ENCODE data around the gene COASY.

DNA sequence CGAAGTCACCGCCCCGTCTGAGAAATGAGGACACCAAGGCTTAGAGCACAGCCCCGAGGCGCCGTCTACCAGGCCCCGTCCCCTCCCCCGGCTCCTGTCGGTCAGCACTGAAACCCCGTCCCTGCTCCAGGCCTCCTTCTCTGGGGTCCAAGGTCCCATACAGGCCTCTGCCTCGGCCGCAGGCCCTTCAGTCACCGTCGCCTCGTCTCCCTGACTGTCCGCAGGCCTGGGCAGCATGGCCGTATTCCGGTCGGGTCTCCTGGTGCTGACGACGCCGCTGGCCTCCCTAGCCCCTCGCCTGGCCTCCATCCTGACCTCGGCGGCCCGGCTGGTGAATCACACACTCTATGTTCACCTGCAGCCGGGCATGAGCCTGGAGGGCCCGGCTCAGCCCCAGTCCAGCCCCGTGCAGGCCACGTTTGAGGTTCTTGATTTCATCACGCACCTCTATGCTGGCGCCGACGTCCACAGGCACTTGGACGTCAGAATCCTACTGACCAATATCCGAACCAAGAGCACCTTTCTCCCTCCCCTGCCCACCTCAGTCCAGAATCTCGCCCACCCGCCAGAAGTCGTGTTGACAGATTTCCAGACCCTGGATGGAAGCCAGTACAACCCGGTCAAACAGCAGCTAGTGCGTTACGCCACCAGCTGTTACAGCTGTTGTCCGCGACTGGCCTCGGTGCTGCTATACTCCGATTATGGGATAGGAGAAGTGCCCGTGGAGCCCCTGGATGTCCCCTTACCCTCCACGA, 617 bp downstream of the COASY start:
- TF ChIP-seq, protein P1, sequence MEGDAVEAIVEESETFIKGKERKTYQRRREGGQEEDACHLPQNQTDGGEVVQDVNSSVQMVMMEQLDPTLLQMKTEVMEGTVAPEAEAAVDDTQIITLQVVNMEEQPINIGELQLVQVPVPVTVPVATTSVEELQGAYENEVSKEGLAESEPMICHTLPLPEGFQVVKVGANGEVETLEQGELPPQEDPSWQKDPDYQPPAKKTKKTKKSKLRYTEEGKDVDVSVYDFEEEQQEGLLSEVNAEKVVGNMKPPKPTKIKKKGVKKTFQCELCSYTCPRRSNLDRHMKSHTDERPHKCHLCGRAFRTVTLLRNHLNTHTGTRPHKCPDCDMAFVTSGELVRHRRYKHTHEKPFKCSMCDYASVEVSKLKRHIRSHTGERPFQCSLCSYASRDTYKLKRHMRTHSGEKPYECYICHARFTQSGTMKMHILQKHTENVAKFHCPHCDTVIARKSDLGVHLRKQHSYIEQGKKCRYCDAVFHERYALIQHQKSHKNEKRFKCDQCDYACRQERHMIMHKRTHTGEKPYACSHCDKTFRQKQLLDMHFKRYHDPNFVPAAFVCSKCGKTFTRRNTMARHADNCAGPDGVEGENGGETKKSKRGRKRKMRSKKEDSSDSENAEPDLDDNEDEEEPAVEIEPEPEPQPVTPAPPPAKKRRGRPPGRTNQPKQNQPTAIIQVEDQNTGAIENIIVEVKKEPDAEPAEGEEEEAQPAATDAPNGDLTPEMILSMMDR (IDR thresholded peaks at IDR 0.05): no peak
- TF ChIP-seq, protein P2, sequence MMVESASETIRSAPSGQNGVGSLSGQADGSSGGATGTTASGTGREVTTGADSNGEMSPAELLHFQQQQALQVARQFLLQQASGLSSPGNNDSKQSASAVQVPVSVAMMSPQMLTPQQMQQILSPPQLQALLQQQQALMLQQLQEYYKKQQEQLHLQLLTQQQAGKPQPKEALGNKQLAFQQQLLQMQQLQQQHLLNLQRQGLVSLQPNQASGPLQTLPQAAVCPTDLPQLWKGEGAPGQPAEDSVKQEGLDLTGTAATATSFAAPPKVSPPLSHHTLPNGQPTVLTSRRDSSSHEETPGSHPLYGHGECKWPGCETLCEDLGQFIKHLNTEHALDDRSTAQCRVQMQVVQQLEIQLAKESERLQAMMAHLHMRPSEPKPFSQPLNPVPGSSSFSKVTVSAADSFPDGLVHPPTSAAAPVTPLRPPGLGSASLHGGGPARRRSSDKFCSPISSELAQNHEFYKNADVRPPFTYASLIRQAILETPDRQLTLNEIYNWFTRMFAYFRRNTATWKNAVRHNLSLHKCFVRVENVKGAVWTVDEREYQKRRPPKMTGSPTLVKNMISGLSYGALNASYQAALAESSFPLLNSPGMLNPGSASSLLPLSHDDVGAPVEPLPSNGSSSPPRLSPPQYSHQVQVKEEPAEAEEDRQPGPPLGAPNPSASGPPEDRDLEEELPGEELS (CRISPR knock-in tag; IDR thresholded peaks at IDR 0.05): no peak
- TF ChIP-seq MLX (CRISPR knock-in tag; IDR thresholded peaks at IDR 0.05) (no peak), CREM (CRISPR knock-in tag; IDR thresholded peaks at IDR 0.05) (no peak), ELF4 (CRISPR knock-in tag; IDR thresholded peaks at IDR 0.05; ENCODE audit: low read depth) (no peak), MYBL2 (CRISPR knock-in tag; IDR thresholded peaks at IDR 0.05) (no peak), ZBTB43 (CRISPR knock-in tag; IDR thresholded peaks at IDR 0.05) (no peak), TEAD4 (CRISPR knock-in tag; IDR thresholded peaks at IDR 0.05) (no peak), ZNF121 (CRISPR knock-in tag; IDR thresholded peaks at IDR 0.05) (no peak), ETV6 (CRISPR knock-in tag; IDR thresholded peaks at IDR 0.05) (no peak), MAX (CRISPR knock-in tag; IDR thresholded peaks at IDR 0.05) (no peak), NFATC4 (CRISPR knock-in tag; IDR thresholded peaks at IDR 0.05) (no peak)
- TF ChIP-seq, protein P3, sequence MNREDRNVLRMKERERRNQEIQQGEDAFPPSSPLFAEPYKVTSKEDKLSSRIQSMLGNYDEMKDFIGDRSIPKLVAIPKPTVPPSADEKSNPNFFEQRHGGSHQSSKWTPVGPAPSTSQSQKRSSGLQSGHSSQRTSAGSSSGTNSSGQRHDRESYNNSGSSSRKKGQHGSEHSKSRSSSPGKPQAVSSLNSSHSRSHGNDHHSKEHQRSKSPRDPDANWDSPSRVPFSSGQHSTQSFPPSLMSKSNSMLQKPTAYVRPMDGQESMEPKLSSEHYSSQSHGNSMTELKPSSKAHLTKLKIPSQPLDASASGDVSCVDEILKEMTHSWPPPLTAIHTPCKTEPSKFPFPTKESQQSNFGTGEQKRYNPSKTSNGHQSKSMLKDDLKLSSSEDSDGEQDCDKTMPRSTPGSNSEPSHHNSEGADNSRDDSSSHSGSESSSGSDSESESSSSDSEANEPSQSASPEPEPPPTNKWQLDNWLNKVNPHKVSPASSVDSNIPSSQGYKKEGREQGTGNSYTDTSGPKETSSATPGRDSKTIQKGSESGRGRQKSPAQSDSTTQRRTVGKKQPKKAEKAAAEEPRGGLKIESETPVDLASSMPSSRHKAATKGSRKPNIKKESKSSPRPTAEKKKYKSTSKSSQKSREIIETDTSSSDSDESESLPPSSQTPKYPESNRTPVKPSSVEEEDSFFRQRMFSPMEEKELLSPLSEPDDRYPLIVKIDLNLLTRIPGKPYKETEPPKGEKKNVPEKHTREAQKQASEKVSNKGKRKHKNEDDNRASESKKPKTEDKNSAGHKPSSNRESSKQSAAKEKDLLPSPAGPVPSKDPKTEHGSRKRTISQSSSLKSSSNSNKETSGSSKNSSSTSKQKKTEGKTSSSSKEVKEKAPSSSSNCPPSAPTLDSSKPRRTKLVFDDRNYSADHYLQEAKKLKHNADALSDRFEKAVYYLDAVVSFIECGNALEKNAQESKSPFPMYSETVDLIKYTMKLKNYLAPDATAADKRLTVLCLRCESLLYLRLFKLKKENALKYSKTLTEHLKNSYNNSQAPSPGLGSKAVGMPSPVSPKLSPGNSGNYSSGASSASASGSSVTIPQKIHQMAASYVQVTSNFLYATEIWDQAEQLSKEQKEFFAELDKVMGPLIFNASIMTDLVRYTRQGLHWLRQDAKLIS (CRISPR knock-in tag; IDR thresholded peaks at IDR 0.05; ENCODE audit: borderline replicate concordance): no peak

Data from WTC11 (cell line).